GM18517 (cell line): ENCODE results near the gene MRPL33.

Experiments
- ATAC-seq: cut with Tn5 transposase; IDR thresholded peaks from one replicate; pipeline ENCODE4 v1.9.1; 2021; ENCODE audit warnings: mild to moderate bottlenecking, moderate library complexity; ENCODE audit not compliant: unreplicated experiment

Gene MRPL33

DNA sequence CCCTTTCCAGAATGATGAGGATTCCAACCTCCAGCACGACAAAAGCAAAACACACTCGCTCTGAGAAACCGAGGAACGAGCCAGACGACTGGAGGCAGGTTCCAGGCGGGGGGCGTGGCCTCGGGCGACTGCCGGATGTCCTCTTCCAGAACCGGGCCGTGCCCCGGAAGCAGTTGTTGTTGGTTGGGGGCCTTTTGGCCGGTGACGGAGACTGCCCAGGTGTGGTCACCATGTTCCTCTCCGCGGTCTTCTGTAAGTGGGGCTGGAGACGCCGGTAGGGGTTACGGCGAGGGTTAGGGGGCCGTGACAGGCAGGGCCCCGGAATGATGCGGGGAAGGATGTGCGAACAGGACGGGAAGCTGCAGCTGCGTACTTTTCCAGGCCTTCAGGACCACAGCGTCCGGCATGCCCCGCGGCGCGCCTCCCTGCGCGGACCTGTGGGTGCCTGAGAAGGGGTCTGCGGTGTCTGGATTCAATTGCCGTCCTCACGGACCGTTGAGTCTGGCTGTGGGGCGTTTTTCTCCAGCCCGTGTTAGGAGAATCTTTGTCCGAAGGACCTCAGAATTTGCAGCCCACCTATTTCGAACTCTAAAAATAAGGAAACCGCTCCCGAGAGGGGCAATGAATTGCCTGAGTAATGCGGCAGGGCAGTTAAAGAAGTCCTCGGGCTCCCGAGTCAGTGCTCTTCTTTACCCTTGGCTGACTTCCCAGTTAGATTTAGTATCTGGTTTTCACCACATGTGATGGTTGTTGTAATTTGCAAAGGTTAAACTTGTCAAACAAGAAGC is at the start of gene MRPL33:
MRPL33 (plus strand) TSS at position 172 of the 788 bp plus-strand sequence; CDS start at position 231, 59 bp downstream.
- ATAC-seq: peak; percentile 97

DNA sequence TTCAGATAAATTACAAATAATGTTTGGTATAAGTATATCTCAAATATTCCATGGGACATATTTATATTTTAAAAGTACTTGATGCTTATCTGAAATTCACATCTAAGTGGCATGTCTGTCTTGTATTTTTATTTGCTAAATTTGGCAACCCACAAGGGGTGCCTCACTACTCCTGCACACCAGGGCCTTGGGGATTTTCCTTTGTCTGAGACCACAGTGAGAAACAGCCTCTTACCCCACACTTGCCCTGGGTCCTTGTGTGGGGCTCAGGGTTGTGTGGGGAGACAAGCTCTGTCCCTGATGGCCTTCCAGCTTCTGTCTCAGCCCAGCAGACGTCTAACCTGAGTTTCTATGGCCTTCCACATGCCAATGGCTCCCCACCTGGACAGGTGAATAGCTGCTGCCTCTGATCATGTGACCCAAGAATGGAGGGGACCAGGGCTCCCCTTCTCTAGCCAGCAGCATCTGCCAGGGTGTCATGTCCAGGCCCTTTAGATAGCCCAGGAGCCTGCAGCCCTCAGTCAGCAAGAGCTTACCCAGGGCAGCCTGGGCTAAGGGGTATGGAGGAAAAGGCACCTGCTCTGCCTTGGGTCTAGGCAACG is 49.5 kb upstream of the MRPL33 start:
- no peak for ATAC-seq

DNA sequence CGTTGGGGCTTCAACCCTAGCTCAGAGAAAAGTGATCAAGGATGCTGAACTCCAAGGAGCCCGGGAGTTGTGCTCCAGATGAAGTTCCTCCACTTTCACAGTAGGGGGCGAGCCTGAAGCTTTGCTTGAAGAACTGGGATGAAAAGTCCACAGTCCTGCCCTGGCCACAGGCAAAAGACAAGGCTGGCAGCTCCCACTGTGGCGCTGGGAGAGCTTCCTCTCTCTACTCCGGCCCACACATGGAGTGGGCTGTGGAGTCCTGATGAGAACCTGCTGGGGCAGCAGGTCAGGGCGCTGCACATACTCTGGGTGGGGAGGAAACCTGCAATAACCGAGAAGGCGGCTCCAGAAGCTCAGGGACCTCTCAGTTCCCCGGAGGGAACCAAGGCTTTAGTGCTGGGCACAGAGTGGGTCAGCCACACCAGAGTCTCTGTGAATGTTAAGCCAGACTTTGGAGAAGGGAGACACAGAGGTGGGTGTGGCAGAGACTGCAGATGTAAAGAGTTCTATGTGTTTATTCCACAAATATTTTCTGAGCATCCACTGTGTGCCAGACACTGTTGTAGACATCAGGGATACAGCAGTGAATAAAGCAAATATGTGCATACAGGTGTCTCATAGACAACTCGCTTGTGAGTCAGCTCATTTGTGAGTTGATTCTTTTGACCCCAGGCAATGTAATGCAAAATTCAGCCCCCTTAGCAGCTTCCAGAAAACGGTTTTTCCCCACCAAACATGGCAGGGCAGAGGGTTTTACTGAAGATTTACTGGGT is 48.0 kb upstream of the MRPL33 start:
- ATAC-seq: no peak

DNA sequence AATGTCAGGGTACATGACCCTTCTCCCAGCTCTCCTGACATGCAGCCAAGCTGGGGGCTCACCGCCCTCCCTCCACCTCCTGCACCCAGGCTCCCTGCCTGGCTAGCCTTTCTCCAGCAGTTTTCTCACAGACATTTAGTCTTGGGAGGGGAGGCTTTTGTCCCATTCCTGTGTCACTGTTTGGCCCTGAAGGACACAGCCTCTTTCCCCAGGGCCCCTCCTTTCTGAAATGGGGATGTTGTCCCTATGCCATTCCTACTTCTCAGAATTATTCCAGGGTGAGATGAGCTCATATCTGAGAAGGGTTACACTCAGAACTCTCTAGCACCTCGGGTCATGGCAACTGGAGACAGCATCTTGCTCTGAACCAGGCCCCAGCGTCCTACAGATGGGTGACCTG is 47.3 kb upstream of the MRPL33 start:
- no peak for ATAC-seq

DNA sequence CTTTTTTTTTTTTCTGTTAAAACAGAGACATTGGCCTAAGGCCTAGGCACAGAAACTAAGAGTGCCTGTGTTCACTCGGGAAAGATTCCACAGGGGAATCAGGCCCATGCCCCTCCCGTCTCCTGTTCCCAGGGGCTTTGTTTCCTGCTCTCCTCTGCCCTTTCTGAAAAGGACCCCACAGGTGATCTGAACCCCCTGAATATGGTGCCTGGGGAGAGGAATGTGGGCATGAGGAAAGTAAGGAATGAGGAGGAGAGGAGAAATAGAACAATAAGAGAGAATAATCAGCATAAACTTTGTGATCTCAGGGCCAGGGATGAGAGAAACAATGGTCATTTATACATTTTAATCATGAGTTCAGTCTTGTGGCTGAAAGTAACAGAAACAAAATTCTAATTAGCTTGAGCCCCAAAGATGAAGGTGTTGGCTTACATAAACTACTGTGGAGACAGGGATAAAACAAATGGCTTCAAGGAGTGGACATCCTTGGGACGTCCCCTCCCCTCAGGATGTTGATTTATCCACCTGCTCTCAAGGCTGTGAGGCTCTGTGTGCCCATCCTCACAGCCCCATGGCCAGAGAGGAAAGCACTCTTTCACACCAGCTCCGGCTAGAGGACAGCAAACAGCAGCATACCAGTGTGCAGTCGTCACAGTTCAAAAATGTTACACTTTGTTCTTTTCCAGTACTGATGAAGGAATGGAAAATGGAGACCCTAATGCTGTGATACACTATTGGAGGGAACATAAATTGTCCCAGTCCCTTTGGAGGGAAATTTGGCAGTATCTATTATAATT is 46.4 kb upstream of the MRPL33 start:
- ATAC-seq: no peak

DNA sequence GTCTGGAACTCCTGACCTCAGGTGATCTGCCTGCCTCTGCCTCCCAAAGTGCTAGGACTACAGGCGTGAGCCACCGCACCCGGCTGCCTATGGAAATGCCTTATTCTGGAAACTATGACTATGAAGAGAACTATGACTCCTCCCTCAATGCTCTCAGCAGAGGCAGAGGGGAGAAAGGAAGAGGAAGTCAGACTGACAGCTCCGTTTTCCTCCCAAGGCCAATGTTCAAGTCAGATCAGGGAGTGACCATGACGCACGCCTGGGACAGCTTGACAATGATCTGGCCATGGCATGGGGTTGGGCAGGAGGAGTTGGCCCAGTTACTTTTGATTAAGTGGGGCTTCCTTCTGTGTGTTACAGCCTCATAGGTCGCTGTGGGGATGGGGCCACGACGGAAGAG is 44.3 kb upstream of the MRPL33 start:
- ATAC-seq: no peak

DNA sequence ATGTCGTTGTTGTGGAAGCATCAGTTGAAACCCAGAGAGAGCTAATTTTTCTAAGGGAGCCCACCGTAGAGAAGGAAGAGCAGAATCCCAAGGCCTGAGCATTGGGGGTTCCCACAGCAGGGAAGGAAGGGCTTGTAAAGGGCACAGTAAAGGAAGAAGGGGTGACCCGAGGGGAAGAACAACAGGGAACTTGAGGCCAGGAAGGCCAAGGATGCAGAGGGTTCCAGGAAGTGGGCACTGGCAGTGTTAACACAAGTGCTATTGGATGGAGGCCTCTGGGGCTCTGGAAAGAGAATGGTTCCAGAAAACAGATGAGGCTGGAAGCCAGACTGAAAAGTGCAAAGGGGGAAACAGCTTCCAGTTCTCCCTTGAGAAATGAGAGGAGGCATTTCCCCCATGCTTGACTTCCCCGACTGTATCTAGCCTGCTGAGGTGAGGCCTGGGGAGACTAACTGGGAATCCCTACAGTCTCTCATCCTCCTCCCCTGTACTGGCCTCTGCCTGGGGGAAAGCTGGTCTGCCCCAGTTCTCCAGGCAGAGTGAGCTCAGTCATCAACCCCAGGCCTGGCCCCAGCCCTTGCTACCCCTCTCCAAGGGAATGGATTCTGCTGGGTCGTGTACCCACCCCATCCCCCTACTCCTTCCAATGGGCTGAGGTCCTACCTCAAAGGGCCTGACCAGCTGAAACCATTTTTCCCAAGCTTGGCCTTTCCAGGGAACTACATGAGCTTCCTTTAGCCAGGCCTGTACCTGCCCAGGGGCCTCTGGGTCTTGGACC is 43.2 kb upstream of the MRPL33 start:
- no peak for ATAC-seq

DNA sequence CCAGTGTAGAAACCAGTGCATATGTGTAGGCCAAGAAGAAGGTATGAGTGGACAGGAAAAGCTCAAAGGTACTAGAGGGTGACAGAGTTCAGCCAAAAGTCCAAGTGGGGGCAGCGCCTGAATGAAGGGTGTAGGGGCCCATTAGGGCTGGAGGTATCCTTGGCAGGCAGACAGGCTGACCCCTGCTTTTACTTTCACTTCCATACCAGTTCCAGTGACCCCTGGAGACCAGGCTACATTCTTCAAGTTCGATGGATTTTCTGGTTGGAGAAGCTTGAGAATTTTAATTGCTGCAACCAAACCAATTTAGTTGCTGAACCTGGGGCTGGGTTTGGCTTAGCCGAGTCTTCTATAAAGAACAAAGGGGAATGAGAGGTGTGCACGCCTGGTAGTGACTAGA is 42.3 kb upstream of the MRPL33 start:
- ATAC-seq: no peak

DNA sequence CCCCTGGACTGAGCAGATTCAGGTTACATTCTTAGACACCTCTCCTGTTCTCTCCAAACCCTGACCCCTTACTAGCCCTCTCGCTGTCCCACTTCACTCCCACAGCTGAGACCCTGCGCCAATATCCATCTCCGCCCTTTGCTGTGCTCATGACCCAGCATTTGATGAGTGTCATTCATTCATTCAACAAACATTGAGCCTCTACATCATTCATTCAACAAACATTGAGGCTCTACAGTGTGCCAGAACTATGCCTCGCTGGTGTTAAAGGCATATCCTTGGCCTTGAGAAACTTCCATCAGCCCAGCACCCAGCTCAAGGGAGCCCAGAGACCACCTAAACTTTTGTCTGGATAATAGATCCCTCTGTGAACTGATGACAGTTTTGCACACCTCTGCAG is 41.9 kb upstream of the MRPL33 start:
- ATAC-seq: no peak

DNA sequence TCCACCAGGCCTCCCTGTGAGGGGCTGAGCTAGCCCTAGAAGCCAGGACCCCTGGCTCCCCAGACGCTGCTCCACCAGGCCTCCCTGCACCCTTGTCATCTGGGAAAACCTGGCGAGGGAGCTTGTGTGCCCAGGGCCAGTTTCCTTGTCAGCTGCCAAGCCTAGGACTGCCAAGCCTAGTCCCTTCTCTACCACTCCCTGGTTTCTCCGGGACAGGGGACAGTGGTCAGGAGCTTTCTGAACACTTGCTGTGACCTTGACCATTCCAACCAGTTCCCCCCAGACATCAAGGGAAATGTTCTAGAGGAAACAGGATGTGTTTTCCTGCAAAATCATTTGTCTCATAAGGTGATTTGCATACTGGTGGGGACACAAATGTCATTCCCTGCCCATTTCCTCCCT is 41.3 kb upstream of the MRPL33 start:
- no peak for ATAC-seq

DNA sequence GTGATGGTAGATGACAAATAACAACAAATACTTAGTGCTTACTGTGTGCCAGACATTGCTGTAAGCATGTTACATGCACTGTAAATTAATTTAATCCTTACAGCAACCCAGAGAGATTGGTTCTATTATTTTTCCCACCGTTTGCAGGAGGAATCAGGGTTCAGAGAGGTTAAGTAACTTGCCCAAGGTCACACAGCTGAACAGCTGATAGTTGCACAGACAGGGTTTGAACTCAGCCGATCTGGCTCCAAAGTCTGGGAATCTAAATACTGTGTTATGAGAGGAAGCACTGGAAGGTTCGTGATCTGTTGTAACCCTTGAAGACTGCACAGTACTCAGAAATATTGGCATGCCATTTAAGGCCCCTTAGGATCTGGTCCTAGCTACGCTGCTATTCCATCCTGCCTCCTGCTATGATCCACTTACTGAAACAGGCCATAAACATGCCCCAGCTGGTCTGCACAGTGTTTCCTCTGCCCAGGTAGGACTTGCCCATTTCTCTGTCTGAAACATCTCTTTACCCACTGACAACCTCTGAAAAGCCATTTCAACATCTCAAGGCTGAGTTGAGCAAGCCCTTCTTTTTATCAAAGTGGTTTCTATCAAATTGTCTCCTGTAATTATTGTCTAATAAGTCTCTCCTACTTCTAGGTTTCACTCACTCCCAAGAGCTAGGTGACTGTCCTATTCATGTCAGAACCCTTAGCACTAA is 40.4 kb upstream of the MRPL33 start:
- no peak for ATAC-seq

DNA sequence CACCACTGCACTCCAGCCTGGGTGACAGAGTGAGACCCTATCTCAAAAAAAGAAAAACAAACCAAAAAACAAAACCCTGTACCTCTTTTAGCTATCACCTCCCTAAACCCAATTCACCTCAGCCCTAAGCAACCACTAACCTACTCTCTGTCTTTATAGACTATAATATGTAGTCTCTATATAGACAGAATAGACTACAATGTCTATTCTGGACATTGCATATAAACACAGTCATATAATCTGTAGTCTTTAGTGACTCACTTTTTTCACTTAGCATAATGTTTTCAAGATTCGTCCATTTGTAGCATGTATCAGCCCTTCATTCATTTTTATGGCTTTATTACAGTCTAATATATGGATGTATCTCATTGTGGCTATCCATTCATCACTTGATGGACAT is 37.2 kb upstream of the MRPL33 start:
- no peak for ATAC-seq

DNA sequence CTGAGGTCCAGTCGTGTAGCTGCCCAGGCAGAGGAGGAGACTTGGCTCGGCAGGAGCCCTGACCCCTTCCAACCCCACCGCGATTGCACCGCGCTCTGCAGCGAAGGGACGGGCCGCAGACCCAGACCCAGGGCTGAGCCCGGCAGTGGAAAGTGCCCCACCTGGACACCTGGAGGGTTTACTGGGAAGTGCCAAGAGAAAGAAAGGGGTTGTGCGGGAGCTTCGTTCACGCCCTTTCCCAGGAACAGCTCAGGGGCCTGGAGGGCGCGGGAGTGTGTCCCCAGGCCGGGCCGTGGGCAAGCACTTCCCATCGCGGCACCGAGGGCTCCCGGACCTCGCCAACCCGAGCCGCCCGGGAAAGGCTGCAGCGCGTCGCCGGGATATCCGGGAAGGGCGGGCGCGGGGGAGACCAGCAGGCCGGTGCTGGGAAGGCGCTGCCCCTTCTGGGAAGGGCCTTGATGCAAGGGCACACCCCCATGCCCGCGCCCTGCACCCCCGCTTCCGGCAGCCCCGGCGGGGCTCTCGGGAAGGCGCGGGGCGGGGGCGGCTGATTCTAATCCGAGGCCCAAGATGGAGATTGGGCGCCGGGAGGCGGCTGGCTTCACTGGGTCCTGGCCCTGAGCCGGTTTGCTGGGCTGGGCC is 36.1 kb upstream of the MRPL33 start:
- ATAC-seq: no peak

DNA sequence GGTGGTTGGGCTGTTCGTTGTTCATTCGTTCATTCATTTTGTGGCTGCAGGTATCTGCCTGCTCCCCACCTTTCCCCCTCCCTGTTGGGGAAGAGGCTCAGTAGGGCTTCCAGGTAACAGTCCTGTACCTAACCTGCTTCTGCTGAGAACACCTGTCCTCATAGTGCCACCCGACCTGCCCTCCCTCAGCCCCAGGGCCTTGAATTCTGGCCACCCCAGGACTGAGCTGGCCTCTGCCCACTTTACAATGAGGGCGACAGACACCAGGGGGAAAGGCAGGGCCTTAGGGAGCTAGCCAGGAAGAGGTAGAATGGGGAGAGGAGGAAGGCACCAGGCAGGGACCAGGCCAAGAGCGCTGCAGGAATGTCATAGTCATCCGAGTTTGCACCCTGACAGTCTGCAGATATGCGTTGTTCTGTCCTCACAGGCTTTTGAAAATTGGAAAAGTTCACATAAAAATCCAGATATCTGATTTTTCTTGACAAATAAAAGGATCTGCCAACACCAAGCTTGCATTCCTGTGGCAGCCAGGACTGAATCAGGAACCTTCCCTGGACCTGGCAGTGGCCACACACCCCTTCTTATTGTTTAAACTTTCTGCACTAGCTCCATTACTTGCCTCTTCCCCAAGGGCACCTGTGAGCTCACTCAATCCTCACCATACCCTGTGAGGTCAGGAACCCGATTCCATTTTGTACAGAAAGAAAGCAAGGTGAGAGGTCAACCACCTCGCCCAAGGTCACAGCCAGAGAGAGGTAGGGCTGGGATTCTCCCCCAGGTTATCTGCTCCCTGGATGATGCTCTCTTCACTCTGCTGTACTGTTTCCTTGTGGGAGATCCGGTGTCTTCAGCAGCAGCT is 35.3 kb upstream of the MRPL33 start:
- no peak for ATAC-seq

DNA sequence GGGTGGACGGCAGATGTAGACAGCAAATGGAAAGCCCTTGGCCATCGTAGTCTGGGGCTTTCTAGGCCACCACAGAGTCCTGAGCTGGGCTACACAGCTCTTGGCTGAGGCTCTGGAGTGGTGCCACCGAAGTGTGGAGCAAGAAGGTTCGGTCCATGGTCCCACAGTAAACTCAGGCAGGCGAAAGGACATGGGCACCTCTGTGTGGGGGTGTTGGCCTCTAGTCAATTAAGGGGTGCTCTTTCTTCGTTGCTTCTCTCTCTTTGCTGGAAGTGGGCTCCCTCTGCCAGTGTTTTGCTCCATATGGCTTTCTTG is 34.7 kb upstream of the MRPL33 start:
- no peak for ATAC-seq

DNA sequence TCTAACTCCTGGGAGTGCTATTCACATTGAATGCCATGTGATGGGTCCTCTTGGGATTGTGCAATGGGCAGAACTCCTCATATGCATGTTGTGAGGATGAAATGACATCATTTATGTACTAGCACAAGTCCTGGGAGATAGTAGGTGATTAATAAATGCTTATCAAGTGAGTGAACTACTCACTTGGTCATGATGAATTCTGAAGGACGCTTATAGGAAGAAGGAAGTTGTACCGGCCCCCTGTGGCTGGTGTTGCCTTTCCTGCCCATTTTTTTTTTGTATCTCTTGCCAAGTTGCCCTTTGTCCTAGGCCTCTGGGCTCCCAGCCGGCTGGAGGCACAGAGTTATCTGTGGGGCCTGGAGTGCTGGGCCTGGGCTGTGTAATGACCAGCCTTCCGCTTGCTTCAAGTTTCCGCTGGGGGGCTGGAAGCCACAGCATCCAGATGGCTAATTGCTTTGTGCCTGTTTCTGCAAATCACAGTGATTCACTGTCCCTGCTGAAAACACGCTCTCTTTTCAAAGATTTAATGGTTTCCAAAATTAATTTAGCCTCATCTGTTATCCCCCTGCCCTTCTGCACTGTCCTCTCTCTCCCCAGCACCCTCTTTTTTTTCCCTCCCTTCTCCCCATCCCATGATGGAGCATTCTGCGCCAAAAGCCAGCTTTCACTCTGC is 33.7 kb upstream of the MRPL33 start:
- ATAC-seq: no peak

DNA sequence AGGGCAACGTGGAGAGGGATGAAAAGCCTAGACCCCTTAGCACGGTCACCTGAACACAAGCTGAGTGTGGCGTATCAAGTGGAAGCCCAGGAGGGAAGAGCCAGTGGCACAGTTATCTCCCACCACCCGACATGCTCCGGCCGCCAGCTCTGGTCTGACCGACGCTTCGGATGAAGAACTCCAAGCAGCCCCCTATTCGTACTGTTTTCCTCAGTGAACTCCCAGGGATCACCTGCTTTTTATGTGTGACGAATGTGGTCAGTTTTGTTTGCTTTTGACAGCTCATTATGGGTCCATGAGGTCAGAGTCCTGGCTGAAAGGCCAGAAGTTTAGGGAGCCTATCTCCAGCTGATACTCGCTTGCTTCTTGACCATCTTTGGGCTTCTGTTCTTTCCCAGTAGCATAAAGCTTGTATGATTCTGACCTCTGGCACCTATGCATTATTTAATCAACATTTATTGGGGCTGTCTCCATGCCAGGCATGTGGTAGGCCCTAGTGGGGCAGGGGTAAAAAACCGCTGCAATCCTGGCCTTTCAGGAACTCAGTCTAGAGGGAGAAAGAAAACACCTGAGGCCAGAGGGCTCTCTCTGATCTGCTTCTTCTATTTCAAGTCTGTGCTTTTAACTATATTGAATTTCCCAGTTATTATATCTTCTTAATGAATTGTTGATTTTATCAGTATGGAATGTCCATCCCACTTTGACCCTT is 33.0 kb upstream of the MRPL33 start:
- no peak for ATAC-seq

DNA sequence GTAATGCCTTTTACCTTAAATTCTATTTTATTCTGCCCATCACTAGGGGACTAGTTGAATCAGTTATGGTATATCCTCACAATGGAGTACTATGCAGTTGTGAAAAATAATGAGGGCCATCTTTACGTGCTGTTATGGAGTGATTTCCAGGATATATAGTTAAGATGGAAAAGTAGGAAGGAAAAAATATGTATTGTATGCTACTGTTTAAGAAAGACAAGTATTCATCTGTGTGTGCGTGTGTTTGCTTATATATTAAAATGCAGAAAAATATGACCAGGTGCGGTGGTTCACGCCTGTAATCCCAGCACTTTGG is 32.5 kb upstream of the MRPL33 start:
- ATAC-seq: no peak
